Measurements from ENCODE around the gene ZC3H12D. TPM values are rescaled to one million over a fixed set of nuclear protein-coding genes. Genes with fewer than 3 reads are reported as not detected.

The ZC3H12D gene
- polyA plus RNA-seq (2013, experiment 1 of 4), result not detected
- polyA plus RNA-seq (2013, experiment 2 of 4), result 0.05 TPM
- polyA plus RNA-seq (2013, experiment 3 of 4), result 0.11 TPM
- polyA plus RNA-seq (2013, experiment 4 of 4), result 0.04 TPM

- no peaks in the 10 kb centered on the region for H3K27me3 ChIP-seq (ENCODE audit: control insufficient read depth, insufficient read depth, low read length, poor library complexity, severe bottlenecking)
- H3K9me3 ChIP-seq (ENCODE audit: control insufficient read depth, low read length), result no peaks in the 10 kb centered on the region
- no peaks in the 10 kb centered on the region for H3K4me1 ChIP-seq (ENCODE audit: control insufficient read depth, insufficient read depth, low read length)
- no peak within 1 kb of the TSS for H3K27ac ChIP-seq (ENCODE audit: insufficient read depth, low read depth, low read length, poor library complexity, severe bottlenecking)
- H3K36me3 ChIP-seq (ENCODE audit: control insufficient read depth, insufficient read depth, low read length), result no peaks in the 10 kb centered on the region
- H3K4me3 ChIP-seq (ENCODE audit: insufficient read depth, low read depth, low read length), result no peak within 1 kb of the TSS
- 79 to 85% methylated on average over 22 of the region's 22 CpGs for WGBS, 2 experiments
Measured at GRCh38 chr6:149484733-149485700, at the start of gene ZC3H12D. TSS of gene ZC3H12D (minus strand) at chr6:149485014. CDS start at chr6:149474543, 10,471 bp downstream.

- H3K27me3 ChIP-seq (ENCODE audit: control insufficient read depth, insufficient read depth, low read length, poor library complexity, severe bottlenecking), result no peaks in the 10 kb centered on the region
- no peaks in the 10 kb centered on the region for H3K4me1 ChIP-seq (ENCODE audit: control insufficient read depth, insufficient read depth, low read length)
- peaks cover 22% of the 10 kb centered on the region for H3K36me3 ChIP-seq (ENCODE audit: control insufficient read depth, insufficient read depth, low read length)
- no peak overlapping the region for H3K4me3 ChIP-seq (ENCODE audit: insufficient read depth, low read depth, low read length)
- H3K9me3 ChIP-seq (ENCODE audit: control insufficient read depth, low read length), result no peaks in the 10 kb centered on the region
- no peak overlapping the region for H3K27ac ChIP-seq (ENCODE audit: insufficient read depth, low read depth, low read length, poor library complexity, severe bottlenecking)
- WGBS, 2 experiments, result 90 to 95% methylated on average over 4 to 5 of the region's 5 CpGs
Measured at GRCh38 chr6:149529650-149530049, 44.8 kb upstream of the ZC3H12D start.

- Histone ChIP-seq H3K27me3 (ENCODE audit: control insufficient read depth, insufficient read depth, low read length, poor library complexity, severe bottlenecking) (no peaks in the 10 kb centered on the region), H3K4me3 (ENCODE audit: insufficient read depth, low read depth, low read length) (no peak overlapping the region), H3K4me1 (ENCODE audit: control insufficient read depth, insufficient read depth, low read length) (no peaks in the 10 kb centered on the region), H3K36me3 (ENCODE audit: control insufficient read depth, insufficient read depth, low read length) (peaks cover 5% of the 10 kb centered on the region), H3K27ac (ENCODE audit: insufficient read depth, low read depth, low read length, poor library complexity, severe bottlenecking) (no peak overlapping the region), H3K9me3 (ENCODE audit: control insufficient read depth, low read length) (no peaks in the 10 kb centered on the region)
- no CpG with 5 or more reads among the region's 1 CpG for WGBS, 2 experiments
Measured at GRCh38 chr6:149515494-149515893, 30.7 kb upstream of the ZC3H12D start.

- 92 to 93% methylated on average over 5 of the region's 5 CpGs for WGBS, 2 experiments
- H3K27ac ChIP-seq (ENCODE audit: insufficient read depth, low read depth, low read length, poor library complexity, severe bottlenecking), result no peak overlapping the region
Measured at GRCh38 chr6:149513915-149514314, 29.1 kb upstream of the ZC3H12D start.

DNA sequence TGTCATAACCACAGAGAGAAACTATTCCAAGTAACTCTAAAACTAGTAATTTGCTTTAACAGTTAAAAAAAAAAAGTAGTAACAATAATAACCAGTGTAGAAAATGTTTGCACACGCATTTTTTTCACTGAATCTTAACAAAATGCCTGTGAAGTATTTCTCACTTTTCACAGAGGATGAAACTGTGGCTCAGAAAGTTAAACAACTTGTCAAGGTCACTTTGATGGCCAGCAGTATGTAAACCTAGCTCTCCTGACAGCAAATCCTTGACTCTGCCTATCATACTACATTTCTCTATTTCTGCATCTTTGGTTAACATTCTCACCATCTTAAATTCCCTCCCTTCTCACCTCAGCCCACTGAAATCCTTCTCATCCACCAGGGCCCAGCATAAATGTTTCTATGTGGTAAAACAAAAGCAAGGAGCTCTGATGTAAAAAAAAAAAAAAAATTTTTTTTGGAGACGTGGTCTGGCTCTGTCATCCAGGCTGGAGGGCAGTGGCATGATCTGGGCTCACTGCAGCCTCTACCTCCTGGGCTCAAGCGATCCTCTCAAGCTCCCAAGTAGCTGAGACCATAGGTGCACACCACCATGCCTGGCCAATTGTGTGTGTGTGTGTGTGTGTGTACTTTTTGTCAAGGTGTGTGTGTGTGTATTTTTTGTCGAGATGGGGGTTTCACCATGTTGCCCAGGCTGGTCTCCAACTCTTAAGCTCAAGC lies 26.1 kb upstream of the ZC3H12D start:
- Histone ChIP-seq H3K9me3 (ENCODE audit: control insufficient read depth, low read length) (no peaks in the 10 kb centered on the region), H3K27me3 (ENCODE audit: control insufficient read depth, insufficient read depth, low read length, poor library complexity, severe bottlenecking) (no peaks in the 10 kb centered on the region), H3K4me3 (ENCODE audit: insufficient read depth, low read depth, low read length) (no peak overlapping the region), H3K36me3 (ENCODE audit: control insufficient read depth, insufficient read depth, low read length) (no peaks in the 10 kb centered on the region), H3K4me1 (ENCODE audit: control insufficient read depth, insufficient read depth, low read length) (no peaks in the 10 kb centered on the region), H3K27ac (ENCODE audit: insufficient read depth, low read depth, low read length, poor library complexity, severe bottlenecking) (no peak overlapping the region)
- 93% methylated on average over 4 of the region's 4 CpGs for WGBS, 2 experiments

More at GRCh38 chr6:149513915-149514314, 29.1 kb upstream of the ZC3H12D start:
- Histone ChIP-seq H3K4me3 (ENCODE audit: insufficient read depth, low read depth, low read length) (no peak overlapping the region), H3K27me3 (ENCODE audit: control insufficient read depth, insufficient read depth, low read length, poor library complexity, severe bottlenecking) (no peaks in the 10 kb centered on the region), H3K36me3 (ENCODE audit: control insufficient read depth, insufficient read depth, low read length) (no peaks in the 10 kb centered on the region), H3K4me1 (ENCODE audit: control insufficient read depth, insufficient read depth, low read length) (no peaks in the 10 kb centered on the region), H3K9me3 (ENCODE audit: control insufficient read depth, low read length) (no peaks in the 10 kb centered on the region)

GRCh38 chr6:149508485-149508884 lies 23.7 kb upstream of the ZC3H12D start:
- H3K27me3 ChIP-seq (ENCODE audit: control insufficient read depth, insufficient read depth, low read length, poor library complexity, severe bottlenecking), result no peaks in the 10 kb centered on the region
- WGBS, 2 experiments, result 86 to 100% methylated on average over 1 to 2 of the region's 3 CpGs
- no peak overlapping the region for H3K27ac ChIP-seq (ENCODE audit: insufficient read depth, low read depth, low read length, poor library complexity, severe bottlenecking)
- no peaks in the 10 kb centered on the region for H3K36me3 ChIP-seq (ENCODE audit: control insufficient read depth, insufficient read depth, low read length)
- no peaks in the 10 kb centered on the region for H3K4me1 ChIP-seq (ENCODE audit: control insufficient read depth, insufficient read depth, low read length)
- no peak overlapping the region for H3K4me3 ChIP-seq (ENCODE audit: insufficient read depth, low read depth, low read length)
- no peaks in the 10 kb centered on the region for H3K9me3 ChIP-seq (ENCODE audit: control insufficient read depth, low read length)

DNA sequence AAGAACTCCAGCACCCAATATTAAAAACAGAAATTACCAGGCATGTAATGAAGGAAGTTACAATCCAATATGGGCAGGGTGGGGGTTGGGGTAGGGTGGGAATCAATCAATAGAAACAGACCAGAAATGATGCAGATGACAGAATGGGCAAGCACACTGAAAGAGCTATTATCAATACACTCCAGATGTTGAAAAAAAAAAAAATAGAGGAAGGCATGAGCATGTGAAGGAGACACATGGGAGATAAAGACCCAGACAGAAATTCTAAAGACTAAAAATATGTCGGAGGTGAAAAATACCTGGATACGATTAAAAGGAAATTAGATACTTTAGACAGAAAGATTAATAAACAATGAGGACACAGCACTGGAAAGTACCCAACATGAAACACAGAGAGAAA lies 19.1 kb upstream of the ZC3H12D start:
- WGBS, 2 experiments, result 100% methylated on average over 2 of the region's 2 CpGs
- no peak overlapping the region for H3K4me3 ChIP-seq (ENCODE audit: insufficient read depth, low read depth, low read length)
- H3K27ac ChIP-seq (ENCODE audit: insufficient read depth, low read depth, low read length, poor library complexity, severe bottlenecking), result no peak overlapping the region
- no peaks in the 10 kb centered on the region for H3K4me1 ChIP-seq (ENCODE audit: control insufficient read depth, insufficient read depth, low read length)
- H3K36me3 ChIP-seq (ENCODE audit: control insufficient read depth, insufficient read depth, low read length), result no peaks in the 10 kb centered on the region
- no peaks in the 10 kb centered on the region for H3K9me3 ChIP-seq (ENCODE audit: control insufficient read depth, low read length)
- no peaks in the 10 kb centered on the region for H3K27me3 ChIP-seq (ENCODE audit: control insufficient read depth, insufficient read depth, low read length, poor library complexity, severe bottlenecking)

- Histone ChIP-seq H3K27me3 (ENCODE audit: control insufficient read depth, insufficient read depth, low read length, poor library complexity, severe bottlenecking) (no peaks in the 10 kb centered on the region), H3K4me1 (ENCODE audit: control insufficient read depth, insufficient read depth, low read length) (no peaks in the 10 kb centered on the region), H3K27ac (ENCODE audit: insufficient read depth, low read depth, low read length, poor library complexity, severe bottlenecking) (no peak overlapping the region), H3K9me3 (ENCODE audit: control insufficient read depth, low read length) (no peaks in the 10 kb centered on the region), H3K36me3 (ENCODE audit: control insufficient read depth, insufficient read depth, low read length) (no peaks in the 10 kb centered on the region), H3K4me3 (ENCODE audit: insufficient read depth, low read depth, low read length) (no peak overlapping the region)
- 96 to 97% methylated on average over 1 of the region's 2 CpGs for WGBS, 2 experiments
Measured at GRCh38 chr6:149503276-149503675, 18.5 kb upstream of the ZC3H12D start.

GRCh38 chr6:149501768-149502167 lies 17.0 kb upstream of the ZC3H12D start:
- 93 to 95% methylated on average over 2 to 3 of the region's 3 CpGs for WGBS, 2 experiments
- Histone ChIP-seq H3K27ac (ENCODE audit: insufficient read depth, low read depth, low read length, poor library complexity, severe bottlenecking) (no peak overlapping the region), H3K9me3 (ENCODE audit: control insufficient read depth, low read length) (no peaks in the 10 kb centered on the region), H3K4me1 (ENCODE audit: control insufficient read depth, insufficient read depth, low read length) (no peaks in the 10 kb centered on the region), H3K36me3 (ENCODE audit: control insufficient read depth, insufficient read depth, low read length) (no peaks in the 10 kb centered on the region), H3K27me3 (ENCODE audit: control insufficient read depth, insufficient read depth, low read length, poor library complexity, severe bottlenecking) (no peaks in the 10 kb centered on the region), H3K4me3 (ENCODE audit: insufficient read depth, low read depth, low read length) (no peak overlapping the region)

- 93 to 96% methylated on average over 1 of the region's 1 CpG for WGBS, 2 experiments
- no peaks in the 10 kb centered on the region for H3K36me3 ChIP-seq (ENCODE audit: control insufficient read depth, insufficient read depth, low read length)
- H3K27ac ChIP-seq (ENCODE audit: insufficient read depth, low read depth, low read length, poor library complexity, severe bottlenecking), result no peak overlapping the region
- H3K4me1 ChIP-seq (ENCODE audit: control insufficient read depth, insufficient read depth, low read length), result no peaks in the 10 kb centered on the region
- no peaks in the 10 kb centered on the region for H3K27me3 ChIP-seq (ENCODE audit: control insufficient read depth, insufficient read depth, low read length, poor library complexity, severe bottlenecking)
- no peaks in the 10 kb centered on the region for H3K9me3 ChIP-seq (ENCODE audit: control insufficient read depth, low read length)
- H3K4me3 ChIP-seq (ENCODE audit: insufficient read depth, low read depth, low read length), result no peak overlapping the region
Measured at GRCh38 chr6:149501201-149501600, 16.4 kb upstream of the ZC3H12D start.

Measured in ectodermal cell (in vitro differentiated cells).